ENCODE data around the gene TMEM88. TPM values are rescaled to one million over a fixed set of nuclear protein-coding genes. Genes with fewer than 3 reads are reported as not detected.

TMEM88 gene
- total and polyA plus RNA-seq, 2 of the 13 experiments (the other 11 are each of a cell fraction or from before 2014, with no cell fraction given), result 0.31 to 0.66 TPM

GRCh38 chr17:7862692-7863437 lies 8.0 kb downstream of the TMEM88 start (continued):
- peak; percentile 83 for TF ChIP-seq HNF4A (CRISPR knock-in tag; IDR thresholded peaks at IDR 0.05)
- 0 out of 2 replicates have a peak, but pooled peaks have one; percentile 33 for TF ChIP-seq DNMT3B (CRISPR knock-in tag; conservative IDR thresholded peaks at IDR 0.05)
- TF ChIP-seq SRY (CRISPR knock-in tag; IDR thresholded peaks at IDR 0.05), result no peak
- peak; percentile 57 for TF ChIP-seq RARA (CRISPR knock-in tag; IDR thresholded peaks at IDR 0.05)
- TF ChIP-seq CBX2 (IDR thresholded peaks at IDR 0.05; ENCODE audit: low read depth, low read length), result no peak
- TF ChIP-seq CBX2 (CRISPR knock-in tag; IDR thresholded peaks at IDR 0.05; ENCODE audit: low read depth), result no peak
- TF ChIP-seq BRD4 (CRISPR knock-in tag; IDR thresholded peaks at IDR 0.05), result no peak
- TF ChIP-seq CTCF (CRISPR knock-in tag; IDR thresholded peaks at IDR 0.05), result peak; percentile 78
- 0 out of 2 replicates have a peak, but pooled peaks have one; percentile 33 for TF ChIP-seq ZKSCAN8 (CRISPR knock-in tag; IDR thresholded peaks at IDR 0.05; ENCODE audit: borderline replicate concordance)
- no peak for TF ChIP-seq ZSCAN31 (CRISPR knock-in tag; IDR thresholded peaks at IDR 0.05; ENCODE audit: low read depth)
- TF ChIP-seq TCF7 (IDR thresholded peaks at IDR 0.05; ENCODE audit: low read depth), result peak; percentile 78
- TF ChIP-seq CHD4 (IDR thresholded peaks at IDR 0.05; ENCODE audit: borderline replicate concordance, low read length), result peak; percentile 44; the same call in 1 of the 2 replicates
- peak; percentile 89 for TF ChIP-seq SOX5 (CRISPR knock-in tag; IDR thresholded peaks at IDR 0.05; ENCODE audit: borderline replicate concordance)
- peak; percentile 54; the same call in 1 of the 2 replicates for TF ChIP-seq RXRB (CRISPR knock-in tag; IDR thresholded peaks at IDR 0.05; ENCODE audit: borderline replicate concordance)
- peak; percentile 46; the same call in 1 of the 2 replicates for TF ChIP-seq TBX2 (CRISPR knock-in tag; IDR thresholded peaks at IDR 0.05; ENCODE audit: borderline replicate concordance)
- TF ChIP-seq ZEB1 (IDR thresholded peaks at IDR 0.05; ENCODE audit: insufficient replicate concordance, low read depth), result peak; percentile 57
- TF ChIP-seq MXD4 (CRISPR knock-in tag; IDR thresholded peaks at IDR 0.05), result peak; percentile 53; the same call in 1 of the 2 replicates
- 0 out of 2 replicates have a peak, but pooled peaks have one; percentile 25 for TF ChIP-seq HDAC1 (CRISPR knock-in tag; IDR thresholded peaks at IDR 0.05)
- TF ChIP-seq ZBTB34 (CRISPR knock-in tag; IDR thresholded peaks at IDR 0.05), result peak; percentile 64; the same call in 1 of the 2 replicates
- TF ChIP-seq ZNF709 (CRISPR knock-in tag; IDR thresholded peaks at IDR 0.05), result no peak
- TF ChIP-seq SUZ12 (IDR thresholded peaks at IDR 0.05; ENCODE audit: low read depth, low read length), result no peak
- TF ChIP-seq FOXK2 (IDR thresholded peaks at IDR 0.05), result 0 out of 2 replicates have a peak, but pooled peaks have one; percentile 24
- peak; percentile 88 for TF ChIP-seq TEAD3 (CRISPR knock-in tag; optimal IDR thresholded peaks at IDR 0.05; ENCODE audit: borderline replicate concordance)
- TF ChIP-seq KLF9 (CRISPR knock-in tag; IDR thresholded peaks at IDR 0.05; ENCODE audit: low read depth), result no peak
- TF ChIP-seq KLF15 (CRISPR knock-in tag; IDR thresholded peaks at IDR 0.05; ENCODE audit: borderline replicate concordance), result no peak

Data from HepG2 (cell line).